SU-DHL-6 (cell line): ENCODE data around the gene GFOD2.

ENCODE experiments used
- CTCF ChIP-seq: fragments of 200-600 bp; sonication (generic); IDR thresholded peaks from one replicate; pipeline ENCODE4 v1.5.1; 2017; ENCODE audit warnings: antibody characterized with exemption, mild to moderate bottlenecking, low read length, moderate library complexity; ENCODE audit not compliant: insufficient read depth, poor library complexity, severe bottlenecking
- EZH2phosphoT487 ChIP-seq: fragments of 200-600 bp; sonication (generic), shearing (Covaris generic); conservative IDR thresholded peaks from 2 replicates; pipeline ENCODE4 v1.6.1; 2018; ENCODE audit warnings: mild to moderate bottlenecking, antibody characterized with exemption, low read length, moderate library complexity, mixed read lengths

GRCh38 chr16:67650023-67650422 lies 69.1 kb downstream of the GFOD2 start:
- TF ChIP-seq CTCF: no peak
- TF ChIP-seq EZH2phosphoT487: no peak
